Cardiac muscle cell (in vitro differentiated cells and primary cell): Measurements from ENCODE around the gene HCRTR1. TPM values are rescaled to one million over a fixed set of nuclear protein-coding genes. Genes with fewer than 3 reads are reported as not detected.

Experiments used
- DNase-seq, 2 donors: peaks; one replicate each; pipeline versions ENCODE4 v3.0.0 to v3.0.0-alpha.2; 2010 to 2017; ENCODE audit warnings: low read depth in 1 of 2, low spot score in 1 of 2
- H3K27ac ChIP-seq: fragments of 200-600 bp; sonication (generic); 2 replicates; pipeline ENCODE4 v1.5.1; 2016
- H3K27me3 ChIP-seq: fragments of 200-600 bp; sonication (generic); 2 replicates; pipeline ENCODE4 v1.6.0; 2016; ENCODE audit warnings: control low read depth
- H3K36me3 ChIP-seq: fragments of 200-600 bp; sonication (generic); 2 replicates; pipeline ENCODE4 v1.5.1; 2016; ENCODE audit warnings: control low read depth
- H3K4me1 ChIP-seq: fragments of 200-600 bp; sonication (generic); 2 replicates; pipeline ENCODE4 v1.8.1; 2017; ENCODE audit warnings: low read depth, mild to moderate bottlenecking, mixed run types
- H3K4me3 ChIP-seq: fragments of 200-600 bp; sonication (generic); 2 replicates; pipeline ENCODE4 v1.5.1; 2016; ENCODE audit warnings: mild to moderate bottlenecking
- H3K9me3 ChIP-seq: fragments of 200-600 bp; sonication (generic); 2 replicates; pipeline ENCODE4 v1.5.1; 2017; ENCODE audit warnings: low read depth, mild to moderate bottlenecking, control low read depth
- CTCF ChIP-seq: IDR thresholded peaks from 2 replicates; pipeline ENCODE4 v1.5.1; 2012; ENCODE audit warnings: low read depth, mild to moderate bottlenecking, low read length
- polyA plus RNA-seq: library from polyadenylated mRNA; unstranded; fragments of >200 nt; fragmentation: Nextera tagmentation; extraction: Ambion mirVana; gene quantifications from 2 replicates; pipeline ENCODE4 v1.2.1, GENCODE V29; 2016
- total RNA-seq: library from RNA; depleted of rRNA; stranded (reverse); fragments of >200 nt; gene quantifications from 2 replicates; pipeline ENCODE4 v1.2.3, GENCODE V29; 2016

The HCRTR1 gene
- total and polyA plus RNA-seq, 2 experiments from 2014 or later: not detected

GRCh38 chr1:31640964-31641363 is 23.5 kb downstream of the HCRTR1 start:
- no peak for TF ChIP-seq CTCF
- Histone ChIP-seq H3K4me3 (no peak overlapping the region), H3K9me3 (no peaks in the 10 kb centered on the region), H3K27me3 (no peaks in the 10 kb centered on the region), H3K4me1 (peaks cover 12% of the 10 kb centered on the region), H3K36me3 (no peaks in the 10 kb centered on the region), H3K27ac (no peak overlapping the region)
- no peak for DNase-seq

DNA sequence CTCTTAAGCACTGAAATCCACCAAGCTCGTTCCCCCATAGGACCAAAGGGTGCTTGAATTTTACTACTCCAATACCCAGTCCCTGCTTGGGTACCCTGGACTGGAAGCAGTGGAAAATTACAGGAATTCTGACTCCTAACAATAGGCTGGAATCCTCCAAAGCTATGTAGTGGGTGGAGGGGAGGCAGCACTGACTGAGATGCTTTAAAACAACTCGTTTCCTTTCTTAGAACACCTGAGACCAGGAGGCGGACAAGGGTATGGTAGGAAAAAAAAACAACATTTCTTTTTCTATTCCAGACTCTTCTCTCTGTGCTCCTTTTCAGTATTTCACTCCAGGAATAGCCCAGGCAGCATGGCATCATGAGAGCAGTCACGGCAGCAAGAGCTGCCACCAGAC is 24.9 kb downstream of the HCRTR1 start:
- TF ChIP-seq CTCF: no peak
- DNase-seq: no peak
- H3K4me3 ChIP-seq: no peak overlapping the region
- H3K36me3 ChIP-seq: no peaks in the 10 kb centered on the region
- no peaks in the 10 kb centered on the region for H3K27me3 ChIP-seq
- H3K9me3 ChIP-seq: no peaks in the 10 kb centered on the region
- no peak overlapping the region for H3K27ac ChIP-seq
- peaks cover 12% of the 10 kb centered on the region for H3K4me1 ChIP-seq

GRCh38 chr1:31642897-31643296 is 25.4 kb downstream of the HCRTR1 start:
- peaks cover 15% of the 10 kb centered on the region for H3K4me1 ChIP-seq
- no peak for DNase-seq
- no peak for TF ChIP-seq CTCF
- no peak overlapping the region for H3K4me3 ChIP-seq
- H3K36me3 ChIP-seq: no peaks in the 10 kb centered on the region
- H3K27ac ChIP-seq: no peak overlapping the region
- H3K27me3 ChIP-seq: no peaks in the 10 kb centered on the region
- H3K9me3 ChIP-seq: no peaks in the 10 kb centered on the region

DNA sequence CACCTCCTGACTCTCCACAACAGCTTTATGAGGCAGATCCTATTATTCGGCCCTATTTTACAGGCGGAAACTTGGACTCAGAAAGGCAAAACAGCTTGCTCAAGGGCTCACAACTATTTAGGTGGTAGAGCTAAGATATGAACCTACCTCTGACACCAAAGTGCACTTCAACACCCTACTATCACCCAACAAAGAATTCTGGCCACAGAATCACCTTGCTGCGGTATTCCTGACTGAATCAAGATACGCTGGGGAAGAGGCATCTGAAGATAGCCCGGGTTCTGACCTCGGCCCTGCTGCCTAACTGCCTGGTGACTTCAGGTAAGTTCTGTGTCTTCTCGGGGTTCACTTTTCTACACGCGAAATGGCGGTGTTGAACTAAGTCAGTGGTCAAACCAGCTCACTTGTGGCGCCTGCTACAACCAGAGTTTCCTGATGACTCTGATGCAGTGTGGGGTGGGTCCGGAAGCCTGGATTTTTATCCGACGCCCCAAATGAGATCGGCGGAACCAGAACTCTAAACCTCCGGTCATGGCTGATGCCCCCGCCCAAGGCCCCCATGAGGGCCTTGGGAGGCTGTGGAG is 26.6 kb downstream of the HCRTR1 start:
- H3K36me3 ChIP-seq: no peaks in the 10 kb centered on the region

DNA sequence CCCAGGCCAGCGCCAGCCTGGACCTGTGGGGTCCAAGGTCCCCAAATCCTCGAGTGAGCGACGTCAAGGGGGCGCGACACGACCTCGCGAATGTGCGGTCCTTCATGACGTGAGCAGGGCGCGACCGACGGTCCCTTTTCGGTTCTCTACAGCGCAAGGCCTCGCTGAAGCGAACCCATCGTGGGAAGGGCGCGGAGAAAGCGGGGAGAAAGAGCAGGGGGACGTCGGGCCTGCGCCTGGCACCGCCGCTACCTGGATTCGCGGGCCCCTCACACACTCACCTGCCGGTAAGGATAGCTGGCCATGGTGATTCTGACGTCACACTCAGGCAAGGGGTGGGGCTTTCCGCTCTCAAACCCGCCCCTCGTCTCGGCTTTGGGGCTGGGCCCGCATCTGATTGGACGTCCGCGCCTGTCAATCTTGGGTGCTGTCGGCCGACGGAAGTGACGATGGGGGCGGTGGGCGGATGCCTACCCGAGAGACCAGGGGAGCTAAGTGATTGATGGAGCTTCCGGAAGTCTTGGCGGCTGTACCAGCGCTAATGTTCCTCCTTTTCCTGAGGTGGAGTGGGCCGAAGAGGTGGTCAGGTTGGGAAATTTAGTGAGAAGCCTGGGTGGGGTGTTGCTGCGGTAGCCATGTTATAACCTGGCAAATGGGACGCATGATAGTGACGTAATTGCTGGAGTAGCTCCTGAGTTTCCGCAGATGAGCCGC is 27.2 kb downstream of the HCRTR1 start, which contains the start of gene PEF1:
PEF1 (minus strand) TSS at position 317 of the 714 bp plus-strand sequence; CDS start at position 305, 12 bp downstream.
- H3K9me3 ChIP-seq: no peaks in the 10 kb centered on the region
- peak within 1 kb of the TSS; percentile 95 for H3K4me3 ChIP-seq
- no peaks in the 10 kb centered on the region for H3K36me3 ChIP-seq
- peak; percentile 99 for DNase-seq
- H3K4me1 ChIP-seq: peaks cover 23% of the 10 kb centered on the region
- peak within 1 kb of the TSS; percentile 96 for H3K27ac ChIP-seq
- TF ChIP-seq CTCF: no peak
- H3K27me3 ChIP-seq: no peaks in the 10 kb centered on the region

More for the DNA sequence above, 26.6 kb downstream of the HCRTR1 start:
- peaks cover 23% of the 10 kb centered on the region for H3K4me1 ChIP-seq
- no peak for DNase-seq
- no peaks in the 10 kb centered on the region for H3K9me3 ChIP-seq
- peak overlapping the region; percentile 96 for H3K27ac ChIP-seq
- H3K4me3 ChIP-seq: peak overlapping the region; percentile 95
- no peaks in the 10 kb centered on the region for H3K27me3 ChIP-seq
- no peak for TF ChIP-seq CTCF
